ENCODE data around the gene TGFA.

The TGFA gene

DNA sequence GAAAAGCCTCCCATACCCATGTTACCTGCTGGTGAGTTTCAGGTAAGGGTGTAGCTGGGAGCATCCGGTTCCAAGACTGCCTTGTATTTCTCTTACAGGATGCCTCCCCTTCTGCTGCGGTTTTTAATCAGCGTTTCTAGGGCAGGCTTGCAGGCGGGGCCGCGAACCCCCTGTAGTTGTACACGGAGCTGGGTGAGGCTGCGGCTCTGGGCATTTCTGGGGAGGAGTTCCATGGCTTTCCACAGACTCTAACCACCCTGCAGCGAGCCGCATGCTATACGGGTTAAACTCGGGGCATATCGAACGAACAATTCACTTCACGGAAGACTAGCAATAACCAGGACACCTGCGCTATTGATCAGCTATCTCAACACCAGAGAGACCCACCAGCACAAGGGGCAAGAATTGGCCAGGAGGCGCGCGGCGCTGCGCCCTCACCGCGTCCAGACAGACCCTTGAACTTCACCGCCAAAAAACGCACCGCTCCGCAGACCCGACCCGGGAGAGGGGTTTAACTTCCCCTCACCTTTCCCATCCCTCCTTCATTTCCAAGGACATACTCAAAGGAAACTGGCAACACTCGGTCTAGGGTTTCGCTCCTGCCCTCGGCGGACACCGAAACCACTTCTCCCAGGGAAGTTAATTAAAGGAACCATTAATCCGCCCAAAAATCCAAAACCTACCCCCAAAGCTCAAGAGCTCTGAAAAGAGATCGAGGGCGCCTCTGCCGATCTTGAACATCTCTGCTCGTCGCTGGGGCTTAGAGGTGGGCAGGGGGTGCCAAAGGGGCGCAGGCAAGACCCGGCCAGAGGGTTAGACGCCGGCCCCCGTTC, 909 bp downstream of the TGFA start:
- no peak for DNase-seq (ENCODE audit: low read depth, low spot score)

DNA sequence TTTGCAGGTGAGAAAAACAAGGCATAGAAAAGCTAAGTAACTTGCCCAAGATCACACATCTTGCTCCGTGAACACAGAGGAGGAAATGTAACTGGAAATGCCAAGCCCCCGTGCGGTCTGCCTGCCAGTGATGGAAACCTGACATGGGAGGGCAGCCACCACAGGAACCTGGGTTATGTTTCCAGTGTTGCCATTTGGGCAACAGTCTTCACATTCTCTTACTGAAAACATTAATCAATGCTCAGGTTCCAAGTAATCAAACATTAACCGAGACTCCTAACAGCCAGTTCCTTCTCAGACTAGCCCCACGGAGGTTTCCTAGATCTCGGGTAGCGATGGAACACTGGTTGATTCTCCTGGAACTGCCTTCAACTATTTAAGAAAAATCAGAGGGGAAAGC, 2.5 kb downstream of the TGFA start:
- no peak for DNase-seq (ENCODE audit: low read depth, low spot score)

DNA sequence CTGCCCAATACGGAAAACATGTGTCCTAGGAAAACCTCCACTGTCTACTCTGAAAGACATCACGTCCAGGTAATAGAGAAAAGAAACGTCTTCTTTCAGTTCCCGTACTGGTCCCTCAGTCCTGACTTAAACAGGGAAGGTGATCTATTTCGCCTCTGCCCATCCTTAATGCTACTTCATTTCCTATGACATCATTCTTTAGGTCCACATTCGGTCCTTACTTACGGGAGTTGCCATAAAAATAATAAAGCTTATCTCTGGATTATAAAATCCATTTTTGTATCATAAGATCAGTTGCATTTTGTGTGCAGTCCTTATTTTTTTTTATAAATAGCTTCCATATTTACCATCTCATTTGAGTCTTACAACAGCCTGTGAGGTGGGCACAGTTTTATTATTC, 3.7 kb downstream of the TGFA start:
- no peak for DNase-seq (ENCODE audit: low read depth, low spot score)

DNA sequence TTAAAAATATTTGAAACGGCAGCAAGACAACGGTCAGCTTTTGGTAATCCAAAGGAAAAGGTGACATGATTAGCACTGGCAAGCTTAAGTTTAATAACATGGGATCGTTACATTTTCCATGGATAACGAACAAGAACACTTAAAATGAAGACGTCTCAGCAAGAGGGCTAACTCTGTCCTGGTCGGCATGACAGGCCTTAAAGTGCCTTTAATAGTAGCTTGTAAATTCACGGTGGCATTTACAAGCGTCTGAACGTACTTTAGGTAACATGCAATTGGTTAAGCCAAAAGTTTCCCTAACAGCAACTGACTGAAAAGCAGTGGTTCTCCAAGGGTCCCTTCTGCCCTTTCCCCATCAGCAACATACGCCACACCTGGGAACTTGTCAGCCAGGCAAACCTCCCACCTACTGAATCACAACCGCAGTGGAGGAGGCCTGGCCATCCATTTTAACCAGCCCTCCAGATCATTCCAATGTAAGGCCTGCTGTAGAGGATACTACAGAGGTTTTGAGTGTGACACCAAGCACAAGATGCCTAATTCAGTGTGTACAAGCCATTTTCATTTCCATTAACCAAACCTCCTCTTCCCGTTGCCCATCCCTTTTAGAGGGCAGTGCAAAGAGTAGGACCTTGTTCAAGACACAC, 4.4 kb downstream of the TGFA start:
- DNase-seq (ENCODE audit: low read depth, low spot score) = no peak

DNA sequence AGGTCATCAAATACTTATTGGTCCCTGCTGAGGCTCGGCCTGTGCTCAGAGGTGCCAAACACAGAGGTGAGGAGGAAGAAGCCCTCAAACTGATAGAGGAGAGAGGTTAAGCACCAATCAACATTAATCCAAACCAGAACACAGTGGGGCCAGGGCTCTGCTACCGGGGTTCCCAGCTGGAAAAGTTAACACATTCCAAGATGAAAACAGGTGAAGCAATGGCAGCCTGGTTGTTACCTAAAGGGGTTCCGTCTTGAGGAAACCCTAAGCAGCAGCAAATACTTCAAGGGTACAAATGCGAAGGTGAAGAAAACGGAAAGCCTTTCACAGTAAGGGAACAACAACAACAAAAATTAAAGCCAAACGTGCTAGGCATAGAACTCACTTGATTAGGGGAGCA, 5.4 kb downstream of the TGFA start:
- DNase-seq (ENCODE audit: low read depth, low spot score) = no peak

DNA sequence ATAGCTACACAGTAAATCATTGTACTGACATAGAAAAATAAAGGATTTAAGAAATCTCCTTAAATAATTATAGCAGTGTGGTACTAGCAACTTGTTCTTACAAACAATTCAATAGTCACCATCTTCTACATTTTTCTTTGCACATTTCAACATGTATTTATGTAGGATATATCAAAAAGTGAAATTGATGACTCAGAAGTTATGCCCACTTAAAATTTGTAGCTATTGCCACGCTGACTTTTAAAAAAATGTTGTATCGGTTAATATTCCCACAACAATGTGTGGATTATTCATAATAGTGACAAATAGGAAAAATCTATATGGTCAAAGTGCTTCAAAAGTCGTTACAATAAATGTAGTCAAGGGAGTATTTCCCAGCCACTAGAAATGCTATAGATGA, 6.7 kb downstream of the TGFA start:
- DNase-seq (ENCODE audit: low read depth, low spot score) = no peak

DNA sequence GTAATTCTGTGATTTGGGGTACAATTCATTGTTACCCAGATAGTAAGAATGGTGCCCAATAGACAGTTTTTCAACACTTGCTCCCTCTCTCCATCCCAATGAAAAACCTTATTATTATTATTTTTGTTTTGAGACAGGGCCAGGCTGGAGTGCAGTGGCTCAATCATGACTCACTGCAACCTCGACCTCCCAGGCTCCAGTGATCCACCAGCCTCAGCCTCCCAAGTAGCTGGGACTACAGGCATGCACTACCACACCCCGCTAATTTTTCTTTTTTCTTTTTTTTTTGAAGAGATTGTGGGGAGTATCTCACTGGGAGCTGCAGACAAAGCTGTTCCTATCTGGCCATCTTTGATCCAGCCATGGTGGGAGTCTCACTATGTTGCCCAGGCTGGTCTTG, 7.2 kb downstream of the TGFA start:
- no peak for DNase-seq (ENCODE audit: low read depth, low spot score)

DNA sequence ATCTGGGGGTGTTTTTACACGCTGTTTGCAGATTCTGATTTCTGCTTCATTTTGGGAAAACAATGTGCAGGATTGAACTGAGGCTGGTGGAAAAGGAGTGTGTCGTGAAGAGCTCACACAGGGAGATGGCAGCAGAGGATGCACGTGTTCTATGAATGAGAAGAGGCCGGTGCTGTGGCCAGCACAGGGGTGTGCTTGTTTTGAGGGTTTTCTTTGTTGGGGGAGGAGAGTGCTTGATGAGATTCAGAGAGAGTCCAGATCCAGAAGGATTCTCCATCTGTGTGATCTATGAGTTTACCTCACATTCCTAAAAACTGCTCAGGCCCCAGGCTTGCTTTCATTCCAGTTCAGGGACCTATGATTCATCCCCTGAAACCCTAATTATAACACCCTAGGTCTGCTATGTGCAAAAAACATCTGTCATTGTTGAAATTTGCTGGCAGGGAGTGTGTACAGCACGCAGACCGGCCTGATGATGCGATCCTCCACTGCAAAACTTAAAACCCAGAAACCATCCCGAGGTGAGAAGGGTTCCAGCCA, 12.1 kb downstream of the TGFA start:
- DNase-seq (ENCODE audit: low read depth, low spot score) = no peak

DNA sequence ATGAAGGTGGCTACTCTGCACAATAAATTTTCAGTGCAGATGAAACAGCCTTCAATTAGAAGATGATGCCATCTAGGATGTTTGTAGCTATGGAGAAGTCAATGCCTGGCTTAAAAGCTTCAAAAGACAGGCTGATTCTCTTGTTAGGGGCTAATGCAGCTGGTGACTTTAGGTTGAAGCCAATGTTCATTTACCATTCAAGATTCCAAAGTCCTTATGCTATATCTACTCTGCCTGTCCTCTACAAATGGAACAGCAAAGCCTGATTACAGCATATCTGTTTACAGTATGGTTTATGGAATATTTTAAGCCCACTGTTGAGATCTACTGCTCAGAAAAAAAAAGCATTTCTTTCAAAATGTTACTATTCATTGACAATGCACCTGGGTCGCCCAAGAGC, 15.8 kb downstream of the TGFA start:
- DNase-seq (ENCODE audit: low read depth, low spot score) = no peak

DNA sequence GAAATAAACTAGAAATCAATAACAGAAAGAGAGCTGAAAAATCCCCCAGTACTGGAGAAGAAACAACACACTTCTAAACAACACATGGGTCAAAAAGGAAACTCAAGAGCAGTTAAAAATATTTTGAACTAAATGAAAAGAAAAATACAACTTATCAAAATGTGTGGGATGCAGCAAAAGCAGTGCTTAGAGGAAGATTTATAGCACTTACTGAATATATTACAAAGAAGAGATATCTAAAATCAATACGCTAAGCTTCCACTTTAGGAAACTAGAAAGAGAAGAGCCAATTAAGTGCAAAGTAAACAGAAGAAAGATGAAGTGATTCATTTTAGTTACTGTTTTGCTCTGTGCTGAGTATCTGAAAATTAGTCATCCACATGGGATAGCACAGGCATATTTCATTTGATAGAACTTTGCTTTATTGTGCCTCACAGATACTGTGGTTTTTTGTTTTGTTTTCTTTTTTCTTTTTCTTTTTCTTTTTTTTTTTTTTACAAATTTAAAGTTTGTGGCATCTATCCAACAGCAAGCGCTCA, 17.0 kb downstream of the TGFA start:
- no peak for DNase-seq (ENCODE audit: low read depth, low spot score)

DNA sequence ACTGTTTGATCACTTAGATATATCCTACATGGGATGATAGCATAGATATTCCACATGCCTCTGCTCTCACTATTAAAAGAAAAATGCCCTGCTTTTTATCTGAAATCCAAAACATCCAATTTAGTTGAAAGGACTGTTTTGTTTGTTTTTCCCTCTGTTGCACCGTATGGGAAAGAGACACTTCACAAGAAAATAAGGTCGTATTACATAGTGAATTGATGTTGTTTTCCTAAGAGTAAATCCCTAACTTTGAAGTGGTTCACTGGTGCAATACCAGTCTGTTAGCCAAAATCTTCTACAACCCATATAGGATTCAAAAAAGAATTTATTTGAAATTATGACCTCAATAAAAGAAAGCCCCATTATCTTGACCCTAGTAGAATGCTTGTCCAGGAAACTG, 18.1 kb downstream of the TGFA start:
- no peak for DNase-seq (ENCODE audit: low read depth, low spot score)

DNA sequence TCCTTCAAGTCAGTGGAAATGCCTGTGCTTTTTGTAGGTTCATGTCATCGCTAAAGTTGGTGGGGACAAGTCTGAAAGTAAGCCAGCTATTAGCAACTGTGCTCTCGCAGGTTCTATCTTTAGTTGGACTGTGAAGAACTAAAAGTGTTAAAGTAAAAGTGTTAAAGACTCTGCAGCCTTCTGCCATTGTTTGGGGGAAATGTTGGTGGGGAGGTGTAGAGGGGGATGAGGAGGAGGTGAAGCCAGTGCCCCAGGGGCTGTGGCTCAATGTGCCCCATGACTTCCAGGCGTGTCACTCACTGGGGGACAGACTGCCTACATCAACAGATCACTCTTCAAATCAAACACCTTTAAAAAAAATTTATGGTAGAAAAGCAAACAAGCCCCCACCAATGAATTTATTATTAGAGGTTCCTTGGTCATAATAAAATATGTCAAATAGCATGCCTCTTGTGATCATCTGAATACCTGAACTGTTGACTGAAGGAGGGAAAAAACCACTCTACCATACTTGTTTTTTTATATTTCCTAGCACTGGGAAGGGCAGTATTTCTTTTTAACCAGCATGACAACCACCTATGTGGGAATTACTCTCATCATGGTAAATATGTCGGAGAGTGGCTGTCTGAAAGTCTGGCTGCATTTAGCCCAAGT, 19.3 kb downstream of the TGFA start:
- no peak for DNase-seq (ENCODE audit: low read depth, low spot score)

DNA sequence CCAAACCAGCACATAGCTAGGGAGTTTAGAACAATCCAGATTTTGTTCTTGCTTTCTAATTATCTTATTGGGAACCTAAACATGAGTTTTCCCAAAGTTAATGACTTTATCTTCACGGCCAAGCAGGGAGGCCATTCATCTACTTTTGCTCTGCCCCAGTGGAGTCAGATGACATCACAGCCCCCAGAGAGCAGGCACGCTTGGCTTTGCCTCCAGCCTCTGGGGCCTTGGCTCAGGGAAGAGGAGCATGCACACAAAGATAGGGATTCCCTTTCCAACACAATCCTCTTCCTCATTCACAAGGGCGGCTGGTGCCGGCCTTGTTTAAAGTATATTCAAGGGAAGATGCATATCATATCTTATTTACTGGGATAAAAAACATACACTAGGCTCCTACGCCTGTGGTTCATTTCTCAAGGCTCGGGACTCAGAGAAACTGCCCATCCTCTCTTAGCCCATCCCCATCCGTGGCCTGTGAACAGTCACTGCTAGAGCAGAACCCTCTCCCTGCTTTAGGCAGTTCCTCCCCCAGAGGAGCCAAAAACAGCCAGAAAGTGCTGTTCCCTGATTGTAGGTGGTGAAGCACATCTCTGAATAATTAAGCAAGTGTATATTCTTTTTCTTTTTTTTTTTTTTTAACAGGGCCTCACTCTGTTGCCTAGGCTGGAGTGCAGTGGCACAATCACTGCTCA, 21.2 kb downstream of the TGFA start:
- DNase-seq (ENCODE audit: low read depth, low spot score) = no peak

DNA sequence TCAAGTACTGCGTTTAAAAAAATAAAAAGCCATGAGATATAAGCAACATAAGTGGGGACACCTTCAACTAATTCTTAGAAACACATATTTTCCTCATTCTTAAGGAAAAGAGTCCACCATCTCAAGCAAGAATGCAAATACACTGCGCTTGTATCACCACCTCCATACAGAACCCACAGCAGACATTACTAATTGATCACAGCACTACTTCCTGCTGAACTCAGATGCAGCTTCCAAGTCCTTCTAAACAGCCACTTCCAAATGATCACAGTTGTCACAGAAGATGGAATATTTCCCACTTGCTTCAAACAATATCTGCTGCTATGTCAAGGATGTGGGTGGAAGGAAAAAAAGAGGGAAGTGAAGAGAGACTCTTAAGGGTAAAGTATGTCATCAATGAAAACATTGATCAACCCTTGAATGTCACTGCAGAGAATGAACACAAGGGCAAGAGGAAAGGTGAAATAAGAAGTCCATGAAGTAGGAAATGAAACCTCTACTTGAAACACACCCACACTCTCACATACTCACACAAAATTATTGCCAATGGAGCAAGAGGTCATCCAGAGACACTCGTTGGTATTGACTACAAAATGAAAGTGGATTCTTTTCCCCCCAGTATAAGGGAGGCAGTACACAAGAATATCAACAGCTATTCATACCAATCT, 22.1 kb downstream of the TGFA start:
- DNase-seq (ENCODE audit: low read depth, low spot score) = no peak

DNA sequence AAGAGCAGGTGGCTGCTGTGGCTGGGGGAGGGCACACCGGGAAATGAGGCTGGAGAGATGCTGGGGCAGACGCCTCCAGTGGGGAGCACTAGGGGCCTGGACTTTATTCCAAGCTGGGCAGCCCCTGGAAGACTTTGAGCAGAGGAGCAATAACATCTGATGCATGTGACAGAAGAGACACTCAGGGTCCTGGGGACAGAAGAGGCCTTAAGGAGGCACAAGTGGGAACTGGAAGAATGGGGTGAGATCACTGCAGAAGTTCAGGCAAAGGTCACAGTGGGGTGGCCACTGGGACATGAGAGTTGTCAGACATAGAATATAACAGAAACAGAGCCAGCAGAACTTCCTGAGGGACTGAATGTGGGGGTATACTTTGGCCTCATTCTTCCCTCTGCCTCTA, 24.0 kb downstream of the TGFA start:
- DNase-seq (ENCODE audit: low read depth, low spot score) = no peak

DNA sequence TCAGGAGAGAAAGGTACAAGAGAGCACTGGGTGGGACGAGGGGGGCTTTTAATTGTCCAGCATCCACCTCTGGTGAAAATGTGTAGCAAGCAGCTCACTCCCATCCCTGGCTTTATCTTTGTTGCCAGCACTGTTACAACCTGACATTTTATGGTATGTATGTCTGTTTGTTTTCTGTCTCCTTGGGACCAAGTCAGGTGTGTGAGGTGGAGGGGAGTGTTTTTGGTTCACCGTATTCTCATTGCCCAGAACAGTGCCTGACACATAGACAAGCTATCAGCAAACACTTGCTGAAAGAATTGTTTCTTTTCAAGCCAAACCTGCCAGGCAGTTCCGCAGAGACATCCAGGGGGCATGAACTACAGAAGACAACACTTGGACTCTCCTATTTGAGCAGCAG, 24.7 kb downstream of the TGFA start:
- DNase-seq (ENCODE audit: low read depth, low spot score) = no peak

DNA sequence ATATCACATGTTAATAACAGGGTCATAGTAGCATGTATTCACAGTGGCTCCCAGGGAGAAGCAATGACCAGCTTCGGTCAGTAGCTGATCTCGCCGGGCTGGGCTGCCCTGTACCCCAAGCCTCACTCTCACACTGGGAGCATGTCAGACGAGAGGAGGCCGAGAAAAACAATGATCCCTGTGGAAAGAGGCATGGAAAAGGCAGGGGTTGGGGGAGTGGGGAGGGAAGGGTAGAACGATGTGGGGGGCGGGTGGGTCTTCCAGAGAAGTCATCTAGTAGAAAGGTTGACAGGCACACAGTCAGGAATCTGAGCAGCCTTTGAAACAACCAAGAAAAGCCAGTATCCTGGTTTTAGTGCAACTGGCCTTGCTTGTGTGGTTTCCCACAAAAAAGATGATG, 25.4 kb downstream of the TGFA start:
- DNase-seq (ENCODE audit: low read depth, low spot score) = no peak

DNA sequence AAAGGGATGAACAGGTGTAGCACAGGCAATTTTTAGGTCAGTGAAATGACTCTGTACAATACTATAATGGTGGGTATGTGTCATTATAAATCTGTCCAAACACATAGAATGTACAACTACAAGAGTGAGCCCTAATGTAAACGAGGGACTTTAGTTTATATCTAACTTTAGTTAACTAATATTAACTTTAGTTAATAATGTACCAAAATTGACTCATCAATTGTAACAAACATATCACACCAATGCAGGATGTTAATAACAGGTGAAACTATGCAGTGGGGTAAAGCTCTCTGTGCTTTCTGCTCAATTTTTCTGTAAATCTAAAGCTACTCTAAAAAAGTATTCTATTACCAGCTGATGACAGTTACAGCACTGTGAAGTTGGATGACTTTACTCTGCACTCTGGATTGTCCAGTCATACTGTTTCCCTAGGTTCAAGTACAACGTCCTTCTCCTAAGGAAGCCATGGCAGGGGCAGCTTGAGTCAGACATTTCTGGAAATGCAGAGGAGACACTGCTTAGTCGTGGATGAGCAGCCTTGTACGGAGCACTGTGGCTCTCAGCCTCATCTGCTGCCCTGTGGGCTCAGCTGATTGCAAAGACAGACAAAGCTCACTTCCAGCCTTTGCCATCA, 26.1 kb downstream of the TGFA start:
- DNase-seq (ENCODE audit: low read depth, low spot score) = no peak

DNA sequence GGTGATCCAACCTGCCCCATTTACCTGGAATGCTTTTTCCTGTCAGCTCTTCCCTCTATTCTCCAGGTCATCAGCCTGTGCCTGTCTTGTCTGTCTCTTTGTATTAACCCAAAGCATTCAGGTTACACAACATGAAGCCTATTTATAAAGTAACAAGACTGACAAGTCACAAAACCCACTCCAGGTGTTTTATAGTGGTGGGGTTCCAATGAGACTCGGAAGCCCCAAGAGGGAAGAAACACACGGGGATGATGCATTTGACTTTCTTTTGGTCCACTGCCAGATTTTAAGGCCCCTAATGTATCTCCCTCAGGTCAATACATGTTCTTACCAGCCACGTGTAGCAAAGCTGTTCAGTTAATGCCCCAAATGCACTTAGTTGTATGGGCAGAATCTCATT, 27.5 kb downstream of the TGFA start:
- DNase-seq (ENCODE audit: low read depth, low spot score) = no peak

DNA sequence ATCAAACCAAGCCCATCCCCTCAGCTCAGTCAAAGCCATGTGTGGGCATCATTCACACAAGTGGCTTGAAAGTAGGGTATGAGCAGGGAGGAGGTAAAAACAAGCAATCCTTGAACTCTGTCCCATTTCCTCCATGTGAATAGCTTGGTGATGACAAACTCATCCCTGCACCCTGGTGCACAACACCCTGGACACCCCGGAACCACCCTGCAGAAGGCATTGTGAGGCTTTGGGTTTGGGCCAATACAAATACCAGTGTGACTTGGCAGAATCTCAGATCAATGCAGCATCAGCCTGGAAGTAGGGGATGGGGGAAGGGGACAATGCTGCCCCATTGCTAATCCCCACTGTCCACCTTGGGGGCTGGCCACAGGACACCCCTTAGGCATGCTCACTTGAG, 28.6 kb downstream of the TGFA start:
- no peak for DNase-seq (ENCODE audit: low read depth, low spot score)
